ENCODE data around the gene SCAPER. TPM values are rescaled to one million over a fixed set of nuclear protein-coding genes. Genes with fewer than 3 reads are reported as not detected.

The SCAPER gene
- total RNA-seq, 1 donor from 2014 or later = 58.0 TPM

DNA sequence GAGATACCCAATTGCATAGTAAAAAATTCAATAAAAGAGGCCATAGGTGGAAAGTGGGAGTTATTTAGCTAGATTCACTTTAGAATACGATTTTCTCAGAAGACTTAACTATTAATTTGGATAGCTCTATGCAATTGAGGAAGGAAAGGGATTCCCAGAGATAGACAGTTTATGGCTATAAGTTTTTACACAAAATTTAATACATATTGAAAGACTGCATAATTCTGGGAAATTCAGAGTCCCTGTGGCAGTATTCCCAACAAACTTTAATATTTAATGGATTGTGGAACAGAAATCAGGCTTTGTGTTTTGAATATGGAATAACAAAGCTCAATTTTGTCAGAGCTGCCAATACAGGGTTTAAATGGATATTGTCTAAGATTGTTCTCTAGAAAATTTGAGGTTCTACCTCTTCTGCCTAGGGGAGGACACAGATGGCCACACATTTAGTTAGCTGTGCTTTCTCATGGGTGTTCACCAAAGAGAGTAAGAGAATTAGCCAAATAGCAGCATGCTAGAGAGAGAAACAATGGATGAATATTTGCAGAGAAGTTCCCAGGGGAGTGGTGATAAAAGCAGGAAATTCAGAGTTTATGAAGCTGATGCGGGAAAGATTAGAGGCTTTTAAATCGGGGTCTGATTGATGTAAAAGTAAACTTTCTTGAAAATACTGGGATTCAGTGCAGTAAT is 560.1 kb downstream of the SCAPER start:
- Mint-ChIP-seq H3K9me3 (ENCODE audit: unreplicated experiment) (peaks cover 24% of the 10 kb centered on the region), H3K27ac (ENCODE audit: unreplicated experiment) (peak overlapping the region; percentile 1), H3K27me3 (ENCODE audit: unreplicated experiment) (peaks cover 35% of the 10 kb centered on the region), H3K4me1 (ENCODE audit: low read depth, unreplicated experiment) (peaks cover 20% of the 10 kb centered on the region), H3K36me3 (ENCODE audit: unreplicated experiment) (peaks cover 7% of the 10 kb centered on the region), H3K4me3 (ENCODE audit: unreplicated experiment) (peak overlapping the region; percentile 88)
- TF ChIP-seq, protein P1, sequence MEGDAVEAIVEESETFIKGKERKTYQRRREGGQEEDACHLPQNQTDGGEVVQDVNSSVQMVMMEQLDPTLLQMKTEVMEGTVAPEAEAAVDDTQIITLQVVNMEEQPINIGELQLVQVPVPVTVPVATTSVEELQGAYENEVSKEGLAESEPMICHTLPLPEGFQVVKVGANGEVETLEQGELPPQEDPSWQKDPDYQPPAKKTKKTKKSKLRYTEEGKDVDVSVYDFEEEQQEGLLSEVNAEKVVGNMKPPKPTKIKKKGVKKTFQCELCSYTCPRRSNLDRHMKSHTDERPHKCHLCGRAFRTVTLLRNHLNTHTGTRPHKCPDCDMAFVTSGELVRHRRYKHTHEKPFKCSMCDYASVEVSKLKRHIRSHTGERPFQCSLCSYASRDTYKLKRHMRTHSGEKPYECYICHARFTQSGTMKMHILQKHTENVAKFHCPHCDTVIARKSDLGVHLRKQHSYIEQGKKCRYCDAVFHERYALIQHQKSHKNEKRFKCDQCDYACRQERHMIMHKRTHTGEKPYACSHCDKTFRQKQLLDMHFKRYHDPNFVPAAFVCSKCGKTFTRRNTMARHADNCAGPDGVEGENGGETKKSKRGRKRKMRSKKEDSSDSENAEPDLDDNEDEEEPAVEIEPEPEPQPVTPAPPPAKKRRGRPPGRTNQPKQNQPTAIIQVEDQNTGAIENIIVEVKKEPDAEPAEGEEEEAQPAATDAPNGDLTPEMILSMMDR (IDR thresholded peaks at IDR 0.05; ENCODE audit: partially characterized antibody, unreplicated experiment) = no peak
- no peak for DNase-seq

DNA sequence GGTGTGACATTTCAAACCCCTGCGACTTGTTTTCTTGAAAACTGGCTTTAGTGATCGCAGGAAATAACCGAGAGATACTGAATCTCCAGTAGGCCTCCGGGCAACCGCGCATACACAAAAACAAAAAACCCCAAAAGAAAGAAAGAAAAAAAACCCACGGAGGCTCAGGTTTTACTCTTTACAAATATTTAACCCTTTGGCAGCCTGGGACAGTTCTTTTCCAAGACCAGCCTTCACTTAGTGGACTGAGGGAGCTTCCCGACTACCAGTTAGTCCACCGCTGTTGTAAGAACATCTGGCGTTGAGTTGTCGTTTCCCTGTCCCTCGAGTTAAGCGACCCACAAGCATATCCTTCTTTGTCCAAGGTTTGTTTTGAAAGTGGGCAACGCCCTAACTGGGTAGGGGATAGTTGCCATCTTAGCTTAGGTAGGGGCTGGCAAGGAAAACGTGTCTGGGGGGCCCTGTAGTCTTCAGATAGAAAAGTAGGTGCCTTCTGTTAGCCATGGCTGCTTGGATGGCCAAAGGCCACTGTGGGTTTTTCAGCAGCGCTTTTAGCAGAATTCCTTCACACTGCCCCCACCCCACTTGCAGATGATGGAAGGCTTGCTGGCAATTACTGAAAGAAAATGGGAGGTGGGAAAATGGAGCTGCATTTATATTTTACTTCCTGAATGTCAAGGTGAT is 561.7 kb downstream of the SCAPER start:
- no peak for DNase-seq
- peaks cover 32% of the 10 kb centered on the region for H3K9me3 Mint-ChIP-seq (ENCODE audit: unreplicated experiment)

DNA sequence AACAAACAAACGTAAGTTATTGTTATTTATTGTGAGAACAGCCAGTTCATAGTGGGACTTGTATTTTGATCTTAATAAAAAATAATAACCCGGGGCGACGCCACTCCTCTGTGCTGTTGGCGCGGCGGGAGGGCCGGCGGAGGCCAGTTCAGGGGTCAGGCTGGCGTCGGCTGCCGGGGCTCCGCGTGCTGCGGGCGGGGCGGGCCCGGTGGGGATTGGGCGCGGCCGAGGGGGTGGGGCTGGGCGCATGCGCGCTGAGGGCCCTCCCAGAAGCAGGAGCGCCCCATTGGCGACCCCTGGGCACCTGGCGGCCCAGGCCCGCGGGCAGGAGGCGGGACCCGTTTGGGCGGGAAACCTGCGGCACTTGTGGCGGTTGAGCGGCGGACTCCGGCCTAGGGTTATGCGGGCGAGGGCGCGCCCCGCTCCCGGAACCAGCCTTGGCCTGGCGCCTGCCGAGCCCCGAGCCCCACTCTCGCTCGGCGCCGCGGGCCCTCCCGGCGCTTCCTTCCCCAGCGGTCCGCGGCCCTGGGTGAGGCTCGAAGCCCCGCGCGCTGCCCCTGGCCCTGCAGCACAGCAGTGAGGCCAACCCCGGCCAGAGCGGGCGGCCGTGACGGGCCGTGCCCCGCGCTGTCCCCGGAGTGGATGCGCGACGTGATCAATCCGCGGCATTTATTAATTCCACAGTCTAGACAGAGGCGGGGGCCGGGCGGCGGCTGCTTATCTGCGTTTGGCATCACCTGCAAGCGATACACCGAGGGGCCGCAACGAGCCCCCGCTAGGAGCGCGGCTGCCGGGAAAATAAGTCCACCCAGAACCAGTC is 562.5 kb downstream of the SCAPER start:
- Mint-ChIP-seq H3K27me3 (ENCODE audit: unreplicated experiment) (peaks cover 44% of the 10 kb centered on the region), H3K4me1 (ENCODE audit: low read depth, unreplicated experiment) (peaks cover 26% of the 10 kb centered on the region), H3K27ac (ENCODE audit: unreplicated experiment) (no peak overlapping the region), H3K9me3 (ENCODE audit: unreplicated experiment) (peaks cover 29% of the 10 kb centered on the region), H3K4me3 (ENCODE audit: unreplicated experiment) (peak overlapping the region; percentile 93), H3K36me3 (ENCODE audit: unreplicated experiment) (peaks cover 16% of the 10 kb centered on the region)
- DNase-seq = peak; percentile 63
- TF ChIP-seq, protein P1 (IDR thresholded peaks at IDR 0.05; ENCODE audit: partially characterized antibody, unreplicated experiment) = no peak

More for the DNA sequence above, 561.7 kb downstream of the SCAPER start:
- Mint-ChIP-seq H3K36me3 (ENCODE audit: unreplicated experiment) (peaks cover 15% of the 10 kb centered on the region), H3K27ac (ENCODE audit: unreplicated experiment) (no peak overlapping the region), H3K4me3 (ENCODE audit: unreplicated experiment) (peak overlapping the region; percentile 80), H3K4me1 (ENCODE audit: low read depth, unreplicated experiment) (peaks cover 26% of the 10 kb centered on the region), H3K27me3 (ENCODE audit: unreplicated experiment) (peaks cover 47% of the 10 kb centered on the region)
- TF ChIP-seq, protein P1 (IDR thresholded peaks at IDR 0.05; ENCODE audit: partially characterized antibody, unreplicated experiment) = no peak

DNA sequence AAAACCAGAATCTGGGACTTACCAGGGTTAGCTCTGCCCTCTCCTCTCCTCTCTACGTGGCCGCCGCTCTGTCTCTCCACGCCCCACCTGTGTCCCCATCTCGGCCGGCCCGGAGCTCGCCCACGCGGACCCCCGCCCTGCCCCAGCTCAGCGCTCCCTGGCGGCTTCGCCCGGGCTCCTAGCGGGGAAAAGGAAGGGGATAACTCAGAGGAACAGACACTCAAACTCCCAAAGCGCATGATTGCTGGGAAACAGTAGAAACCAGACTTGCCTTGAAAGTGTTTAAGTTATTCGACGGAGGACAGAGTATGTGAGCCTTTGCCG is 563.1 kb downstream of the SCAPER start:
- Mint-ChIP-seq H3K4me1 (ENCODE audit: low read depth, unreplicated experiment) (peaks cover 26% of the 10 kb centered on the region), H3K36me3 (ENCODE audit: unreplicated experiment) (peaks cover 16% of the 10 kb centered on the region), H3K27ac (ENCODE audit: unreplicated experiment) (peak overlapping the region; percentile 44), H3K4me3 (ENCODE audit: unreplicated experiment) (peak overlapping the region; percentile 93), H3K27me3 (ENCODE audit: unreplicated experiment) (peaks cover 48% of the 10 kb centered on the region), H3K9me3 (ENCODE audit: unreplicated experiment) (peaks cover 32% of the 10 kb centered on the region)
- TF ChIP-seq, protein P1 (IDR thresholded peaks at IDR 0.05; ENCODE audit: partially characterized antibody, unreplicated experiment) = no peak
- peak; percentile 40 for DNase-seq
